GM21447 (cell line): ENCODE results near the gene FMNL2.

Source experiments
- ATAC-seq: cut with Tn5 transposase; IDR thresholded peaks from one replicate; pipeline ENCODE4 v1.9.1; 2021; ENCODE audit not compliant: unreplicated experiment

FMNL2 gene

DNA sequence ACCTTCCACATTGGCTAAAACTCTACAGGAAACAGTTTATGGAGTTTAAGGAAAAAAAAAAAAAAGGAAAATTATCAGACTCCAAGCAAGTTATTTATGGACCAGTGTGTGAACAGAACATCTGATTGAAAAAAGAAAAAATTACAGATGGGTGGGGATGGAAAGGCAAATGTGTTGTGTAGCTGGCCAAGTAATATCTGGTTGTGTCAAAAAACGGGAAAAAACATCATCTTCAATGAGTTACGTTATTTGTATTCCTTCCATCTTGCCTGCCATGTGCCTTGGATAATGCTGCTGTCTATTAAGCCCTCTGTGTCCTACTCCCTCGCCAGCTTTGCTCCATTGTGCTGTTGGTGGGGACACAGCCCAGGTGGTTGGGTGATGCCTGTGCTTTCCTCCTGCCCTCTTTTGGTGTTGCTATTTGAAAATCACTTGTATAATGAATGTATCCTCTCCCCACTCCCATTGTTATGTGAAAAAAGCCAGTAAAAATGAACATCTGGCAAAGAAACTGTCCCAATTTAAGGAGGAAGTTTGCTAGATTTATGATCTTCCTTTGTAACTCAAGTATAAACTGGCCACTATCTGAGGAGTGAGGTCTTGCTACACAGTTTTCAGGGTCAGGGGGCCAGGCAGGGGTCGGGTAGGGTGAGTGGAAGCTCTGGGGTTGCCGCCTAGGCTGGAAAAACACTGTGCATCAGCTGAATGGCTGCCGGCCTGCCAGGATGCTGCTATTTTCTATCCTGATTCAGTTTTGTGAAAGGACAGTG lies 155.9 kb downstream of the FMNL2 start:
- ATAC-seq = no peak

DNA sequence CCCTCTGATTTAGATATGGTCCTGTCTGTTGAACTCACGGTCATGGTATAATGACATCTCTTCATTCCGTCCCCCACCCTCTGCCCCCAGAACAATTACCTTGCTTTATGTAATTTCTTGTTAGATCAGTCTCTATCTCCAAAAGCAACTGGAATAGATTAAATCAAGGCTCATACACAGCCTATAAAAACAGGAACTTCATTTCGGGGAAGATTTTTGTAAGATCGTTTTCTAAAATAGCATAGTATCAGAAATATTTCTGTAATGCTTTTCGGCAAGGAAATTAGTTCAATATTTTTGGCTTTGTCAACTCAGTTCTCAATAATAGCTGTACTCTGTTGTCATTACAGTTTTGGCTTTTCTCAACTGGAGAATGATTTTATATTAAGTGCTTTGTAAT lies 157.2 kb downstream of the FMNL2 start:
- ATAC-seq = no peak

DNA sequence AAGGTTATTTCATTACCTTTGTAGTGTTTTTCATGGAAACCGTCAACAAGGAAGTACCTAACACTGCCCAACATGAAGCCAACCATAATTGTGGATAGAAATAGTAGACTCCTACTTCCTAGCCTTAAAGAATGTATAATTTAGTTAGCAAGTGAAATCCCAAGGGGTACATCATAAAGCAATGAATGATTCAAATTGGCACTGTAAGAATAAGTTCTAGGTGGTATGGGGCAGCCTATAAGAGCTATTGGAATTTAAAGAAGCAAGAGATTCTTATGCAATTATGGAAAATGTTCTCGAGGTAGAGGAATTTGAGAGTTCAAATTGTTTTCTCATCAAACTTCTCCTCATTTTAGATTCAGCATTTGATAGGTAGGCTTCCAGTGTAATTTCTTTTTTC lies 157.9 kb downstream of the FMNL2 start:
- ATAC-seq = no peak

DNA sequence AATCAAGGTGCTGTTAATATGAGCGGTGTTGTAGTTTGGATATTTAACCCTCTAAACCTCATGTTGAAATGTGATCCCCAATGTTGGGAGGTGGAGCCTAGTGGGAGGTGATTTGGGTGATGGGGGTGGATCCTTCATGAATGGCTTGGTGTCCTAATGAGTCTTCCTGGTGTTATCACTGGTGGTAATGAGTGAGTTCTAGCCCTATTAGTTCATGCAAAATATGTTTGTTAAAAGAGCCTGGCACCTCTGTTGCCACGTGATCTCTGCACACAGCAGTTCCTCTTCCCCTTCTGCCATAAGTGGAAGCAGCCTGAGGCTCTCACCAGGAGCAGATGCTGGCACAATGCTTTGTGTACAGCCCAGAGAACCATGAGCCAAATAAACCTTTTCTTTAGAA lies 158.4 kb downstream of the FMNL2 start:
- no peak for ATAC-seq

DNA sequence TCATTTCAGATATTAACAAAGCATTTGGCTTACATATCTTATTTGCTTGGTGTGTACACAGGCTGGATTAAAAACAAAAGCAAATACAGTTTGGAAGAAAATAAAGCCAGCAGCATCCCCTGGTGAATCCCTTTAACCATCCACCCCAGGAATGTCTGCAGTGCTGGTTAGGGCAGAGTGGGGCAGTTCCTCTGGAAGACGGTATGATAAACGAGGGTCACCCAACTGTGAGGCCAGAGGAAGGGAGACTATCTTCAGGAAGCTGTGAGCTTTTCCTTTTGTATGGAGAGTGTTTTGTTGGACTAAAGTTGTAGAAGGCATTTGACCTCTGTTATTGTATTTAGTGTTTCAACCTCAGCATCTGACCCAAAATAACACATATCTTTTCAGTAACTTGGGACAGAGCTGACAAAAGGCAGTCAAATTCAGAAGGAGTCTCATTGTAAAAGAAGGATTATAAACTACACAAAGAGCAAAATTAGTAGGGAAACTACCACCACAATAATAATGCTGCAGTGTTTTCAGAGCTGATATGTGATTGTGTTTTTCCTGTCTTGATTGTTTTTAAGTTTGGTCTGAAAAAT lies 159.1 kb downstream of the FMNL2 start:
- no peak for ATAC-seq

DNA sequence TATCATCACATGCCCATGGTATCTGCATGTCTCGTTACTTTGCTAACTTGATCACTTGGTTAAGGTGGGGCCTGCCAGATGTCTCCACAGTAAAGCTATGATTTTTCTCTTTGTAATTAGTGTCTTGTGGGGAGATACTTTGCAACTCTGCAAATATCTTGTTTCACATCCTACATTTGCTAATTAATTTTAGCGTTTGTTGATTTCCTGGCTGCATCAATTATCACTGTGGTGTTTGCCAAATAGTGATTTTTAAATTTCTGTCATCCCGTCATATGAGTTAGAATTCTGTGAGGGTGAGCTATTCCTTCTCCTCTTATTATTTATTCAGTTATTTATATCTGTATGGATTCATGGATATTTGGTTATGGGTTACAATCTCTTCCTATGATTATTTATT lies 161.4 kb downstream of the FMNL2 start:
- no peak for ATAC-seq

DNA sequence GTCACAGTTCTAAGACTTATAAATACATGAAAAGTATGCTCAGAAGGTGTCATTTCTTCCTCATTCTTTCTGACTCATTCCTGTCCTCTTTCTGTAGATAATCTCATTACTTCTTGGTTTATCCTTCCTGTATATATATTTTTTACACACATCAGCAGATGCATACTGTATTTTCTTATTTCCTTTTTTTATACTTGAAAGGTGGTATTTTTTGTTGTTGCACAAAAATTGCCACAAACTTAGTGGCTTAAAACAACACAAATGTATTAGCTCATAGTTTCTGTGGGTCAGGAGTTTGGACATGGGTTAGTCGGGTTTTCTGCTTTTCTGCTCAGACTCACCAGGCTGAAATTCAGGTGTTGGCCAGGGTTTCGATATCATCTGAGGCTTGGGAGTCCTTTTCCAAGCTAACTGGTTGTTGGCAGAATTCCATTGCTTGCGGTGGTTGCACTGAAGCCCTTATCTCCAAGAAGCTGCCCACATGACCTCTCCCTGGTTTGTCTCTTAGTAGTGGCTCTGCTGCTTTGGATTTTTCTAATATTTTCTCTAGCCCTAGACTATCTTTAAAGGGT lies 162.6 kb downstream of the FMNL2 start:
- ATAC-seq = peak; percentile 64

DNA sequence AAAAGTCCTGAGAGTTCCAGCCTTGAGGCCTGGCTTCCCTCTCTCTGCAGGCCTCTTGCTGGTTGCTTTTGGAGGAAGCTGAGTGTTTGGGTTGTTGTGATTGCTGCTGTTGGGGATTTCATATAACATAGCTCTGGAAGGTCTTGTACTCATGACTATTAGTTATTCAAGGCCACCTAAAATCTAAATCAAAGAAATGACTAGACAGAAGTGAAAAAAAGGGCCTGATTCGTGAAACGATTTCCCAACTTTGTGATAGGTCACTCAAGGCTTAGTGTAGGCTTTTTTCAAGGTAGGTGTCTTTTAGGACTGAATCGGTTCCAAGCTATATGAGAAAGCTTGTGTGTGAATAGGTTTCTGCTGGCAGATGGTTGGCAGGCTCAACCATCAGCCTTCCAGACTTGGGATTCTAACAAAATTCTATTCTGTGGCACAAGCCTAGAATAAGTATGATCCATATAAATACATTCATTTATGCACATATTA lies 164.4 kb downstream of the FMNL2 start:
- ATAC-seq = no peak

DNA sequence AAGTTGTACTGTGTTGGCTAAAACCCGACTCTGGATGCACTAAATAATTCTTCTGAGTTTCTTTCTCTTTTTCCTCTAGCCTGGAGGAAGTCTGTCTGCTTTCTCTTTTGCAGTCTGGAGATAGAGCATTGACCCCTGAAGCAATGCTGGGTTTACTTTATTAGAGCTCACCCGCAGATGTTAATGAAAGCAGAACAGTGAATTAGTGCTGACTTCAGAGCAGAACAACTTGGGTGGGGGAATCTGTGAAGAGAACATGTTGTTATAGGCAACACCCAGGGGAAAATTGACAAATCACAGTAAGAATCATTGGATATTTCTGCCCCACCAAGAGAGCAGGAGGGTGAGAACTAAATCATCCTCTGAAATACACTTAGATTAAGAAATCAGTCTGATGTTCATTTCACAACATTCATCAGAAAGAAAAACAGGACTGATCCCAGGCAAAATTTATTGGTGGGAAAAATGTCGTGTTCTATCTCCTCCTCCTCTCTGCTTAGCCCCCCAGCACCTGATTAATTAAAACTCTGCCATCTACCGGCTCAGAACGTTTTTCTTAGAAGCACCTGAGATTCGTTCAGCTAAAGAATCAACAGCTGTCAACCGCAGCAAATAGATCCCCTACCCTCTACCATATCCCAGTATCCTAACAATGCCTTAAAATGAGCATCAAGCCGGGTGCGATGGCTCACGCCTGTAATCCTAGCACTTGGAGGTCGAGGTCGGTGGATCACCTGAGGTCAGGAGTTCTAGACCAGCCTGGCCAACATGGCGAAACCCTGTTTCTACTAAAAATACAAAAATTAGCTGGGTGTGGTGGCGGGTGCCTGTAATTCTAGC lies 165.1 kb downstream of the FMNL2 start:
- ATAC-seq = peak; percentile 48

DNA sequence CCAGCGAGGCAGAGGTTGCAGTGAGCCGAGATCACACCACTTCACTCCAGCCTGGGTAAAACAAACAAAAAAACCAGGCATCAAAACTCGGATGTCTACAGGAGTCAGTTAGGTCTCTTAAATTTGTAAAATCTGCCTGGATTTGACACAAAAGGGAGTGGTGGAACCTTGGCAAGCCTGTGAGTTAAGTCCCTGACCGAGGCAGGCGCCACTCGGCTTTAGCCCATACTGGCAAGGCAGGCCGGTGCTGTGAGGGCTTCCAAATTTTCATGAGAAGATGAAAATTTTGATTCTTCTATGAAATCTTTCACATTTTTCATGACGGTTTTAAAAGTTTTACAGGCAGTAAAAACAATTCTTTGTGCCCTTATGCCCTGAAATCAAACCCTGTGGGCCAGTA lies 165.8 kb downstream of the FMNL2 start:
- no peak for ATAC-seq

DNA sequence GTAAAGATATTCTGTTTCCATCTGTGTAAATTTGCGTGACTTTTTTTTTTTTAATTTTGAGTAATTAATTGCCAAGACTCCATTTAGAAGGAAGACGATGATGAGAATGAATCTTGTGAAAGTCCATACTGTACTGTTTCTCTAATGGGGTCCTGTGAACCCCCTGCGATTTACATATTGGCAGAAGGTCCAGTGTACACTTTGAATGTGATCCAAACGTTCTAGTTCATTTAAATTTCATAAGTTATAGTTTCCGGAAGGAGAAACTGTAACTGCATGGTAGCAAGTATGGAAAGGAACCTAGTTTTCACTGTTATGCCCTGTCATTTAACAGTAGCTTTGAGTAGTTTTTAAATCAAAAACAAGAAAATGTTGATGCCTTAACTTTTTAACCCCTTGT lies 166.7 kb downstream of the FMNL2 start:
- no peak for ATAC-seq

DNA sequence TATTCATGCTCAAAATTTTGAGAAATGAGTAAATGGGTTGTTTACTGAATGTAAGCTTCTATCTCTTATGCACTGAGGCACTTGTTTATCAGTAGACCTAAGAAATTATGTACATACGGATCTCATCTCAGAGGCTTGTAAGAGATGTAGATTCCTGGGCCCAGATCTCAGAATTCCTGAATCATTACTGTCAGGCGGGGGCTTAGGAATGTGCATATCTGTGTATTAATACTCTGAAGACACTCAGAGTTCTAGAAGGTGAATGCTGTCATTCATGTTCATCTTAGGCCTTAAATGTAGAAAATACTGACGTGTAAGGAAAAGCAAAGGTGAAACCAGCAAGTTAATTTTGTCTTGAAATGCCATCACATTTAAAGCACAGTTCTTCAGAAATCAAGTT lies 169.6 kb downstream of the FMNL2 start:
- no peak for ATAC-seq

DNA sequence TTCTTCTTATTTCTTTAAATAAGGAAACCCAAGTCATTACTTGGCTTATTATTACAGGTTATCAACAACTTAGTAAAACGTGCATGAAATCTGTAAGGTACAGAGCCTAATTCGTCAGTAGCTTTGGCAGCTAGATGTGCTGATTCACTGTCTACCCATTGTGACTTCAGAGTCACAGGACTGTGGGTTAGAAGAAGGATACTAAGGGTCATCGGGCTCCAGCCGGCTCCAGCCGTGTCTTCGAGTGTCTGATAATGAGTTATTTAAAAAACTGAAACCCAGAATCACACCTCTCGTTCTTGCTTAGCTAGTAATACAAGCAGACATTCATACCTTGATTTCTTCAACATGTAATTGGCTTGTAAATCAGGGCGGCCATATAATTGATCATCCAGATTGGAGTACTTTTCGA lies 170.5 kb downstream of the FMNL2 start:
- ATAC-seq = no peak

DNA sequence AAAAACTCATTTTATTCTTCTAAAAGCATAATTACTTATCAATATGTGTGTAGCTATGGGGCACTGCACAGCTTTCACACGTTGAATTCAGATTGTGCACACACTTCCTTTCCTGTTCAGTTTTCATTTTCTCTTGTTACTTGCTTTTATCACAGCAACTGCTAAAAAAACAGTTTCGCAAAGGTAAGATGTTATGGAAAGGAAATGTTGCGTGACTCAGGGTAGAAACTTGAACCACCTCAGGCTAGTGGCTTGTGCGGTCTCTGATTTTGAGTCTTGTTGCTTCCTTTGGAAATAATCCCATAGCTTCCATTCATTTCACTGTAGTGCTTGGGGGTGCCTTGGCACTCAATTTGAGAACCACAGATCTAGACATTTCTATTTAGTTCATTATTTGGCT lies 171.9 kb downstream of the FMNL2 start:
- peak; percentile 68 for ATAC-seq

DNA sequence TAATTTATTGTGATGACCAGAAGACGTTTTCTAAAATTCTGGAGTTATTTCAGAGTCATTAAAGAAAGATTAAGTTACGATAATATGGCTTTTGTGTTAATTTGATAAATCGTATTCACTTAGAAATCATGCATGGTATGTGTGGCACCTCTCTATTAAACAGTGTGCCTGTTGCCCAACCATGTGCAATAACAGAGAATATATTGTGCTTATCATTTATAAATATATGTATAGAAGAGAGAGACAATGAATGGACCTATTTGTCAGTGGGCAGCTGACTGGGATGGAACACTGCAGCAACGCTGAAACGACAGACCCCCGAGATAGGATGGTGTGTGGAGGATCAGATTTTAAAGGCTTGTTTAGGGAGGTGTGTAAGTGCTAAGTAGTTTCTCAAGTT lies 172.9 kb downstream of the FMNL2 start:
- ATAC-seq = no peak

DNA sequence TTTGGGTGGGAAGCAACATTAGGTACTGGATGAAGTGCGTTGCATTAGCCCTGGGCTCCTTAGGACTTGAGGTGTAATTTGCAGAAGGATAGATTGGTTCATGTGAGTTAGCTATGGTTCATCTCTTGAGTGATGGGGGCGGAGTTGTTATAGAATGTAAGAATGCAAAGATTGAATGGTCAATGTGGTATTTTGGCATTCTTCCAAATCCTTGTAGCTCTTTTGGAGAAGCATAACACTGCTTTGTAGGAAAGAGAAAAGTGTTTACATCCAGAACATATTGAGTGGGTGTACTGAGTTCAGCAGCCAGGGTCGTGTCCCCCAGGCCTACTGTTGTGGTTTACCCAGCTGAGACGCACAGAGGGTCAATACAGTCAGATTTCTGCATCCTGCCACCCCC lies 173.5 kb downstream of the FMNL2 start:
- ATAC-seq = no peak

DNA sequence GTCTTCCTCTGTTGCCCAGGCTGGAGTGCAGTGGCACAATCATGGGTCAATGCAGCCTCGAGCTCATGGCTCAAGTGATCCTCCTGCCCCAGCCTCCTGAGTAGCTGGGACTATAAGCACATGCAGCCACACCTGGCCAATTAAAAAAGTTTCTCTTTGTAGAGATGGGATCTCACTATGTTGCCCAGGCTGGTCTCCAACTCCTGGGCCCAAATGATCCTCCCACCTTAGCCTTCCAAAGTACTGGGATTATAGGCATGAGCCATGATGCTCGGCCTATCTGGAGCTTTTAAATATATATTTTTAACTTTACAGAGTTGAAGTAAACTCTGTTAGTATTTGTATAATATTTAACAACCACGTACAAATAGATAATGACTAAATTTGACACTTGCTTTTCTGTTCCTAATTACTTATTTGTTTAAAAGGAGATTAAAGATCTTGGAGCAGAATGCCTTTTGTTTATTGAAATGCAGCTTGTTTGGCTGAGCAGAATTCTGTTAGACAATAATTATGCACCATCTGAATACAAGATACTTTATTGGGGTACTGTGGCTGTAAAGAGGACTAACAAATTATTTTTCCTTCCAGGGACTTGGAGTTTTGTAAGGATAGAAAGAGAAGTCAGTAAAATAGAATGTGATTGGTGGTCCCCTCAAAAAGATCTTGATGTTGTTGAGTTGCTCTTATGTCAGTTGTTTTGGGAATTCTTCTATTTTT lies 175.0 kb downstream of the FMNL2 start:
- no peak for ATAC-seq

DNA sequence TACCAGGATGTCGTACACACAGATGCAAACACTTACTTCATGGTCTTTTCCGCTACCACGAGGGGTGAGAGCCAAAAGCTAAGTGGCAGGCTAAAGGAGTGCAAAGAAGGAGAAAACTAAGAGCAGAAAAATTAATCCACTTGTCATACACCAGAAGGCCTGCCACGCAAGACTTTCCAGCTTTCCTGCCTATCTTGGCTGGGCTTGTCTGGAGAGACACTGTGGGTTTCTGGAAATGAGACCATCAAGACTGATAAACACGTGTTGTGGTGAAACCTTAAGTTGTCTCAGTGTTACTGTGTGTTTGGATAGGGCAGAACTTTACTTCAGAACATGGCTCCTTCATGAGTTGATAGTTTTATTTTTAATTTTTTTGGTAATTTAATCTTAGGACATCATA lies 175.6 kb downstream of the FMNL2 start:
- ATAC-seq = no peak

DNA sequence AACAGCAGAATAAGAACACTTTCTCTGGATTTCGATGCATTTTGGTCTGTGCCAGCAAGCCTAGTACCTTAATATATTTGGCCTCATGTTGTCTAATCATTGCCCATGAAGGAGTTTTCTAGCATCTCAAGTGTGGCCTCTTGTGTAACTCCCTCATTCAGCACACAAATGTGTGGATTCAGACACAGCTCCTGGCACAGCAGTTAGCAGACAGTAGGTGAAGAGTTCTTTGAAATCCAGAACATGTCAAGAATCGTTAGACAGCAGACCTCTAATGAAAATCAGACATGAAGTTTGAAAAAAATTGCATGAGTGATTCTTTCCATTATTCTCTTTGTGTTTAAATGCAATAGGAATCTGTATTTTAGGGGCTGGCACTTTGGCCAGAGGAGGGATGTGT lies 177.0 kb downstream of the FMNL2 start:
- ATAC-seq = no peak

DNA sequence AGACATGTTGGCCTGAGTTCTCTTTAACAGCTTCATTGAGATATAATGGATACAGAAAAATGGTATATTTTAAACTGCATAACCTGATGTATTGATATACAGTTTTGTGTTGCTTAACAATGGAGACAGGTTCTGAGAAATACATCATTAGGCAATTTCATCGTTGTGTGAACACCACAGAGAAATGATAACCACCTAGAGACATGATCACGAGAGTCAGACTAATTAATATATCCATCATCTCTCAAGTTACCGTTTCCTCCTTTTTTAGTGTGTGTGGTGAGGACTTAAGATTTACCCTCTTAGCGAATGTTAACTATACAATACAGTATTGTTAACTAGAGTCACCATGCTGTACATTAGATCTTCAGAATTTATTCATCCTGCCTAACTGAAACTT lies 178.1 kb downstream of the FMNL2 start:
- ATAC-seq = no peak

DNA sequence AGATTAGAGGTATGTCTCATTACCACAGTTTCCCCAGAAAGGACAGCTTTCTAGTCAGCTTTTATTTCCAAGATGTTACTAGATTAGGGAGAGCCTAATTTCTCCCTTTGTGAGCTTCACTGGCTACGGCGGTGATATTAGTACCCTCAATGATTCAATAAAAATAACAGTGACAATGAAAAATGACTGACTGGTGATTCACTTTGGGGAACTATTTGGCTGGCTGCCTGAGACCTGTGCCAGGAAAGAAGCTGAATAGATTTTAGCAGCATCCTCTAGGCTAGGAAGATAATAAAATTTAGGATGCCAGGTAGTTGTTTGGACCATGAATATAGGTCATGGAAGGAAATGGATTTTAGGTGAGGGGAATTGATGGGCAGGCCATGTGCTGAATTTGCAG lies 178.7 kb downstream of the FMNL2 start:
- no peak for ATAC-seq
